H1 (cell line): ENCODE data around the gene DEK. TPM values are rescaled to one million over a fixed set of nuclear protein-coding genes. Genes with fewer than 3 reads are reported as not detected.

ENCODE experiments used
- CTCF ChIA-PET: fragments of 300-600 bp; sonication (Branson Sonifier 250); formaldehyde crosslinking; loops from one replicate; lab custom pipeline; 2021; ENCODE audit not compliant: partially characterized antibody; lab: Charles Lee
- POLR2A ChIA-PET: fragments of 300-600 bp; sonication (Branson Sonifier 250); formaldehyde crosslinking; loops from one replicate; lab custom pipeline; 2021; ENCODE audit warnings: inconsistent platforms; ENCODE audit not compliant: partially characterized antibody; lab: Charles Lee
- DNase-seq, 2 experiments: peaks; one replicate each; pipeline versions ENCODE4 v3.0.0 to v3.0.0-alpha.2; 2010 to 2022; ENCODE audit warnings: low spot score in 2 of 2, low read depth in 1 of 2, mixed read lengths in 1 of 2
- FAIRE-seq: peaks from 2 replicates; lab custom pipeline; 2011; peaks lifted over from hg19 to GRCh38; lab: Jason Lieb, UNC
- H2AFZ ChIP-seq: 2 replicates; pipeline ENCODE4 v1.8.1; 2012; ENCODE audit warnings: low read length, inconsistent platforms
- H2AK5ac ChIP-seq: 2 replicates; pipeline ENCODE4 v1.6.1; 2013; ENCODE audit warnings: low read depth, low read length
- H2BK120ac ChIP-seq: replicated peaks from 2 replicates; pipeline ENCODE3; 2013; ENCODE audit warnings: low read depth, low read length, inconsistent platforms
- H2BK12ac ChIP-seq: 2 replicates; pipeline ENCODE4 v1.6.1; 2013; ENCODE audit warnings: low read depth, low read length
- H2BK15ac ChIP-seq: 2 replicates; pipeline ENCODE4 v1.6.1; 2013; ENCODE audit warnings: low read length
- H2BK20ac ChIP-seq: 2 replicates; pipeline ENCODE4 v1.6.1; 2013; ENCODE audit warnings: low read length
- H2BK5ac ChIP-seq: 2 replicates; pipeline ENCODE4 v1.6.1; 2013; ENCODE audit warnings: low read depth, low read length
- H3K14ac ChIP-seq: 2 replicates; pipeline ENCODE4 v1.6.1; 2013; ENCODE audit warnings: inconsistent platforms; ENCODE audit not compliant: insufficient read length
- H3K18ac ChIP-seq: 2 replicates; pipeline ENCODE4 v1.6.1; 2013; ENCODE audit warnings: low read length; ENCODE audit errors: extremely low read depth
- H3K23ac ChIP-seq: 2 replicates; pipeline ENCODE4 v1.6.1; 2013; ENCODE audit warnings: inconsistent platforms; ENCODE audit not compliant: insufficient read length
- H3K23me2 ChIP-seq: 2 replicates; pipeline ENCODE4 v1.6.1; 2013; ENCODE audit warnings: low read depth, low read length
- H3K27ac ChIP-seq: 2 replicates; pipeline ENCODE4 v1.6.1; 2011; ENCODE audit warnings: low read depth, low read length, inconsistent platforms
- H3K27me3 ChIP-seq, 4 experiments: replicated peaks in 1 of 4; 1 replicate in 1 of 4; 2 replicates in 3 of 4; pipeline versions ENCODE4 v1.6.1 to v1.8.1; 2011 to 2013; ENCODE audit warnings: low read length in 3 of 4, mild to moderate bottlenecking in 3 of 4, inconsistent platforms in 2 of 4, mixed read lengths in 2 of 4, moderate library complexity in 1 of 4; ENCODE audit not compliant: control insufficient read depth in 3 of 4, insufficient read depth in 3 of 4; ENCODE audit errors: extremely low read depth in 1 of 4
- H3K36me3 ChIP-seq, 4 experiments: 2 replicates each; pipeline versions ENCODE4 v1.6.1 to v1.8.1; 2011 to 2013; ENCODE audit warnings: mild to moderate bottlenecking in 4 of 4, low read length in 3 of 4, moderate library complexity in 2 of 4, control low read depth in 1 of 4, inconsistent platforms in 1 of 4; ENCODE audit not compliant: insufficient read depth in 4 of 4, control insufficient read depth in 2 of 4
- H3K4ac ChIP-seq: replicated peaks from 2 replicates; pipeline ENCODE3; 2013; ENCODE audit warnings: low read length, low read depth, mixed read lengths, inconsistent platforms; ENCODE audit not compliant: insufficient read length
- H3K4me1 ChIP-seq, 4 experiments: replicated peaks in 1 of 4; 1 replicate in 1 of 4; 2 replicates in 3 of 4; pipeline versions ENCODE4 v1.6.1 to v1.8.1; 2011 to 2013; ENCODE audit warnings: low read length in 3 of 4, inconsistent platforms in 2 of 4, mixed read lengths in 1 of 4; ENCODE audit not compliant: insufficient read depth in 4 of 4, control insufficient read depth in 3 of 4
- H3K4me2 ChIP-seq, 2 experiments: 2 replicates each; pipeline versions ENCODE4 v1.6.1 to v1.8.1; 2011 to 2013; ENCODE audit warnings: low read depth in 2 of 2, low read length in 2 of 2, control low read depth in 1 of 2, inconsistent platforms in 1 of 2, mild to moderate bottlenecking in 1 of 2; ENCODE audit not compliant: insufficient read depth in 1 of 2
- H3K4me3 ChIP-seq, 4 experiments: fragments of 200-600, 300-600 bp in 1 of 4; sonication (generic), shearing (Covaris generic), sonication (Bioruptor Twin) in 1 of 4; 2 replicates each; pipeline versions ENCODE4 v1.5.1 to v1.8.1; 2011 to 2016; ENCODE audit warnings: low read length in 4 of 4, low read depth in 3 of 4, control low read depth in 2 of 4, inconsistent platforms in 2 of 4, mild to moderate bottlenecking in 2 of 4, mixed read lengths in 1 of 4, moderate library complexity in 1 of 4; ENCODE audit not compliant: insufficient read depth in 2 of 4; ENCODE audit errors: extremely low read depth in 1 of 4
- H3K56ac ChIP-seq: replicated peaks from 2 replicates; pipeline ENCODE3; 2013; ENCODE audit warnings: low read depth, mild to moderate bottlenecking, mixed read lengths, low read length, inconsistent platforms; ENCODE audit not compliant: insufficient read length
- H3K79me1 ChIP-seq: 2 replicates; pipeline ENCODE4 v1.6.1; 2013; ENCODE audit warnings: low read depth, low read length, control low read depth
- H3K79me2 ChIP-seq, 2 experiments: 2 replicates each; pipeline versions ENCODE4 v1.6.1 to v1.8.1; 2012 to 2013; ENCODE audit warnings: low read length in 2 of 2, mild to moderate bottlenecking in 2 of 2, inconsistent platforms in 1 of 2; ENCODE audit not compliant: insufficient read depth in 2 of 2, control insufficient read depth in 1 of 2
- H3K9ac ChIP-seq, 4 experiments: replicated peaks in 1 of 4; 1 replicate in 1 of 4; 2 replicates in 3 of 4; pipeline versions ENCODE4 v1.6.1 to v1.8.1; 2011 to 2013; ENCODE audit warnings: low read depth in 3 of 4, low read length in 3 of 4, control low read depth in 2 of 4, mild to moderate bottlenecking in 2 of 4, moderate library complexity in 2 of 4, inconsistent platforms in 1 of 4; ENCODE audit errors: extremely low read depth in 1 of 4
- H3K9me3 ChIP-seq, 2 experiments: 2 replicates each; pipeline versions ENCODE4 v1.6.1 to v1.8.1; 2012 to 2013; ENCODE audit warnings: mild to moderate bottlenecking in 2 of 2, moderate library complexity in 2 of 2, control low read depth in 1 of 2, inconsistent platforms in 1 of 2, low read depth in 1 of 2, low read length in 1 of 2, mixed read lengths in 1 of 2; ENCODE audit not compliant: insufficient read depth in 2 of 2
- H4K20me1 ChIP-seq, 2 experiments: replicated peaks in 1 of 2; 2 replicates each; pipeline versions ENCODE3 to v1.8.1; 2011 to 2013; ENCODE audit warnings: inconsistent platforms in 2 of 2, low read length in 2 of 2, mild to moderate bottlenecking in 1 of 2; ENCODE audit not compliant: insufficient read depth in 2 of 2, control insufficient read depth in 1 of 2
- H4K5ac ChIP-seq: 2 replicates; pipeline ENCODE4 v1.6.1; 2013; ENCODE audit warnings: low read length, low read depth, mixed read lengths, inconsistent platforms; ENCODE audit not compliant: insufficient read length
- H4K8ac ChIP-seq: 2 replicates; pipeline ENCODE4 v1.8.0; 2013; ENCODE audit warnings: mild to moderate bottlenecking, moderate library complexity, low read length, inconsistent platforms; ENCODE audit not compliant: insufficient read depth; ENCODE audit errors: extremely low read depth
- H4K91ac ChIP-seq: replicated peaks from 2 replicates; pipeline ENCODE3; 2013; ENCODE audit warnings: low read length, mixed read lengths, inconsistent platforms; ENCODE audit not compliant: insufficient read length
- ATF3 ChIP-seq: IDR thresholded peaks from 2 replicates; pipeline ENCODE4 v1.6.1; 2011; ENCODE audit warnings: low read depth, mild to moderate bottlenecking, low read length; ENCODE audit not compliant: insufficient read depth
- CBX5 ChIP-seq: fragments of 300-800, 300-1000 bp; sonication (generic); IDR thresholded peaks from 2 replicates; pipeline ENCODE4 v1.7.1; 2016; ENCODE audit warnings: antibody characterized with exemption, low read length, low read depth
- WGBS, 2 experiments: shearing (Covaris generic) in 1 of 2; methylation state at CpG; one replicate each; pipeline versions ENCODE4 v1.1.6 to v1.1.7; 2013 to 2015; ENCODE audit warnings: low lambda C conversion rate in 2 of 2, mixed read lengths in 2 of 2, inconsistent platforms in 1 of 2, low coverage in 1 of 2, missing lambda C conversion rate in 1 of 2; ENCODE audit not compliant: insufficient replicate concordance in 2 of 2, insufficient coverage in 1 of 2, insufficient read length in 1 of 2; ENCODE audit errors: extremely low coverage in 1 of 2, missing lambda C conversion rate in 1 of 2; 5-methylcytosine and 5-hydroxymethylcytosine counted together
- polyA plus RNA-seq, 7 experiments: library from polyadenylated mRNA; depleted of rRNA in 3 of 7; stranded (reverse) in 5 of 7; unstranded in 2 of 7; fragments of >200 nt in 5 of 7; fragments of 200-250 nt in 2 of 7; gene quantifications; 1 replicate in 5 of 7; 2 replicates in 1 of 7; 4 replicates in 1 of 7; pipeline versions ENCODE4 v1.2.1 to v1.2.3, GENCODE V29; 2011 to 2013; ENCODE audit warnings: missing spikeins in 2 of 7, mixed read lengths in 2 of 7
- total RNA-seq: library from RNA; stranded (reverse); fragmentation: NEBNext Ultra II Directional; extraction: Animal tissue kit (Norgen Biotek cat#: 25700); gene quantifications from 2 replicates; pipeline ENCODE4 v1.2.1, GENCODE V29; 2021

DEK gene
- total and polyA plus RNA-seq, 2 of the 8 experiments (the other 6 are each of a cell fraction or from before 2014, with no cell fraction given), result 40.0 to 228 TPM

GRCh38 chr6:18219591-18219990, 44.7 kb downstream of the DEK start:
- H2BK12ac ChIP-seq, result no peak overlapping the region
- no peak overlapping the region for H2BK15ac ChIP-seq
- no peak overlapping the region for H3K4me3 ChIP-seq
- FAIRE-seq (no peak), DNase-seq (no peak)
- TF ChIP-seq ATF3 (no peak), CBX5 (no peak)
- no peak overlapping the region for H4K5ac ChIP-seq
- H3K4me1 ChIP-seq, result no peaks in the 10 kb centered on the region
- no peak overlapping the region for H4K91ac ChIP-seq
- no peak overlapping the region for H4K8ac ChIP-seq
- H3K9me3 ChIP-seq, result no peaks in the 10 kb centered on the region
- no peak overlapping the region for H3K27ac ChIP-seq
- no peaks in the 10 kb centered on the region for H3K27me3 ChIP-seq
- H3K79me2 ChIP-seq, result no peaks in the 10 kb centered on the region
- H3K23ac ChIP-seq, result no peak overlapping the region
- no peak overlapping the region for H2BK20ac ChIP-seq
- no peak overlapping the region for H3K9ac ChIP-seq
- no peak overlapping the region for H3K4ac ChIP-seq
- no peaks in the 10 kb centered on the region; the same call in 1 of the 2 replicates for H3K23me2 ChIP-seq
- H2BK120ac ChIP-seq, result no peak overlapping the region
- no peak overlapping the region for H2AK5ac ChIP-seq
- H3K18ac ChIP-seq, result no peak overlapping the region
- CTCF ChIA-PET, result interaction anchor here (1.3 kb wide), 1 partner anchor 62 kb away, joined by 3 read pairs; no protein-coding TSS in a partner anchor
- H3K79me1 ChIP-seq, result no peaks in the 10 kb centered on the region
- H3K36me3 ChIP-seq, result peaks cover 0 to 29% (median 9%) of the 10 kb centered on the region in 4 experiments; a peak in 4 of 8 replicates
- POLR2A ChIA-PET, result interaction anchor here (0.8 to 2.1 kb wide), 2 partner anchors 13 to 58 kb away, joined by 3 to 6 read pairs; no protein-coding TSS in a partner anchor
- H3K56ac ChIP-seq, result no peak overlapping the region
- H2BK5ac ChIP-seq, result no peak overlapping the region
- no peak overlapping the region for H3K14ac ChIP-seq
- no peak overlapping the region for H2AFZ ChIP-seq
- H4K20me1 ChIP-seq, result peaks cover 0 to 1% of the 10 kb centered on the region in 2 experiments
- WGBS, 2 experiments, result 90% methylated on average over 7 of the region's 7 CpGs; no CpG with 5 or more reads in 1 of the 2 experiments
- H3K4me2 ChIP-seq, result no peak overlapping the region
